Transverse colon (tissue), 4 donors: ENCODE results near the gene PINK1. TPM values are rescaled to one million over a fixed set of nuclear protein-coding genes. Genes with fewer than 3 reads are reported as not detected.
A peak's percentile ranks its signal among the peaks of the same experiment; 100 is the strongest.

Experiments
- DNase-seq: peaks from one replicate; pipeline ENCODE4 v3.0.0-alpha.2; 2019
- H3K27ac ChIP-seq, 4 donors: fragments of 200-600 bp; sonication (generic); 2 replicates each; pipeline ENCODE4 v1.5.1; 2016 to 2018; ENCODE audit warnings: inconsistent platforms in 4 of 4
- H3K27me3 ChIP-seq: fragments of 200-600 bp; sonication (generic); 2 replicates; pipeline ENCODE4 v1.5.1; 2017; ENCODE audit warnings: inconsistent platforms
- H3K36me3 ChIP-seq, 4 donors: fragments of 200-600 bp; sonication (generic); 2 replicates each; pipeline ENCODE4 v1.5.1; 2017 to 2019; ENCODE audit warnings: inconsistent platforms in 4 of 4
- H3K4me1 ChIP-seq, 4 donors: fragments of 200-600 bp; sonication (generic); 2 replicates each; pipeline ENCODE4 v1.5.1; 2017 to 2020; ENCODE audit warnings: inconsistent platforms in 4 of 4
- H3K4me3 ChIP-seq, 4 donors: fragments of 200-600 bp; sonication (generic); 1 replicate in 1 of 4; 2 replicates in 3 of 4; pipeline versions ENCODE4 v1.5.1 to v1.6.1; 2017 to 2019; ENCODE audit warnings: inconsistent platforms in 4 of 4
- H3K9me3 ChIP-seq, 2 donors: fragments of 200-600 bp; sonication (generic); 2 replicates each; pipeline ENCODE4 v1.5.1; 2017 to 2019; ENCODE audit warnings: inconsistent platforms in 2 of 2
- CTCF ChIP-seq, 5 experiments: fragments of 200-600 bp in 3 of 5; fragments of 450-650 bp in 2 of 5; sonication (generic) in 3 of 5; IDR thresholded peaks; 1 replicate in 2 of 5; 2 replicates in 3 of 5; pipeline ENCODE4 v1.5.1; 2016 to 2017; ENCODE audit warnings: antibody characterized with exemption in 5 of 5, inconsistent platforms in 3 of 5, mild to moderate bottlenecking in 2 of 5, moderate library complexity in 1 of 5
- EP300 ChIP-seq: sonication (generic); formaldehyde crosslinking; IDR thresholded peaks from one replicate; pipeline ENCODE4 v1.6.1; 2017; ENCODE audit warnings: antibody characterized with exemption, low read depth
- POLR2A ChIP-seq: fragments of 450-650 bp; IDR thresholded peaks from one replicate; pipeline ENCODE4 v1.6.1; 2016; ENCODE audit warnings: antibody characterized with exemption, mild to moderate bottlenecking, moderate library complexity
- POLR2AphosphoS5 ChIP-seq, 3 donors: sonication (generic); formaldehyde crosslinking; IDR thresholded peaks; one replicate each; pipeline ENCODE4 v1.6.1; 2016; ENCODE audit warnings: antibody characterized with exemption in 3 of 3
- WGBS, 2 donors: methylation state at CpG; one replicate each; pipeline ENCODE4 v1.1.5; 2018; ENCODE audit warnings: low coverage in 1 of 2; 5-methylcytosine and 5-hydroxymethylcytosine counted together
- in situ Hi-C, 4 donors: fragments of 200-750 bp; cut with MboI; loops; one replicate each; pipeline versions ENCODE4 v1.15.0 to v1.15.1; 2017; ENCODE audit warnings: low sequenced_read_pairs in 3 of 4, low pct_ligation_motif_present in 1 of 4, low pct_unique_long_range_greater_than_20kb in 1 of 4
- intact Hi-C: fragments of 100-400 bp; cut with DNase I; formaldehyde crosslinking; loops from one replicate; pipeline ENCODE4 v1.15.1; 2023; ENCODE audit warnings: low total_unique reads
- total RNA-seq, 4 donors: library from RNA; depleted of rRNA; stranded (reverse); fragments of >200 nt; gene quantifications; one replicate each; pipeline ENCODE4 v1.1.0, GENCODE V29; 2016

PINK1 gene
- total RNA-seq, 4 donors from 2014 or later: 122 to 235 (median 192) TPM

GRCh38 chr1:20601129-20601825 lies 32.0 kb upstream of the PINK1 start:
- WGBS, 2 donors: 72 to 79% methylated on average over 2 to 5 of the region's 5 CpGs
- Histone ChIP-seq H3K27ac (no peak overlapping the region), H3K4me1 (peaks cover 0 to 11% (median 0%) of the 10 kb centered on the region in 4 donors), H3K4me3 (no peak overlapping the region), H3K9me3 (no peaks in the 10 kb centered on the region), H3K36me3 (no peaks in the 10 kb centered on the region), H3K27me3 (no peaks in the 10 kb centered on the region)
- no peak for DNase-seq
- TF ChIP-seq POLR2AphosphoS5 (IDR thresholded peaks at IDR 0.05) (no peak), EP300 (no peak), CTCF (IDR thresholded peaks at IDR 0.05) (no peak), POLR2A (no peak)
- intact Hi-C loops (no loop called here), in situ Hi-C loops (no loop called here)

- in situ Hi-C loops: no loop called here
- Histone ChIP-seq H3K4me1 (peaks cover 0 to 11% (median 0%) of the 10 kb centered on the region in 4 donors), H3K9me3 (no peaks in the 10 kb centered on the region), H3K27ac (peak overlapping the region in 1 of 4 donors; percentile 3), H3K36me3 (no peaks in the 10 kb centered on the region), H3K4me3 (no peak overlapping the region), H3K27me3 (no peaks in the 10 kb centered on the region)
- intact Hi-C loops: no loop called here
- DNase-seq: no peak
- TF ChIP-seq EP300: no peak
- no peak for TF ChIP-seq POLR2A
- no peak for TF ChIP-seq CTCF (IDR thresholded peaks at IDR 0.05)
- no peak for TF ChIP-seq POLR2AphosphoS5 (IDR thresholded peaks at IDR 0.05)
- WGBS, 2 donors: 85 to 92% methylated on average over 2 to 4 of the region's 4 CpGs
Measured at GRCh38 chr1:20602851-20603450, 30.3 kb upstream of the PINK1 start.

- WGBS, 2 donors: 84 to 86% methylated on average over 6 to 9 of the region's 9 CpGs
- no peaks in the 10 kb centered on the region for H3K9me3 ChIP-seq
- no peak for DNase-seq
Measured at GRCh38 chr1:20603504-20604464, 29.5 kb upstream of the PINK1 start.

More at GRCh38 chr1:20603504-20604464, 29.5 kb upstream of the PINK1 start:
- in situ Hi-C loops: no loop called here
- Histone ChIP-seq H3K36me3 (no peaks in the 10 kb centered on the region), H3K4me1 (peaks cover 0 to 11% (median 0%) of the 10 kb centered on the region in 4 donors), H3K4me3 (no peak overlapping the region), H3K27ac (peak overlapping the region in 2 of 4 donors; percentile 42 to 62), H3K27me3 (no peaks in the 10 kb centered on the region)
- TF ChIP-seq POLR2AphosphoS5 (IDR thresholded peaks at IDR 0.05) (no peak), CTCF (IDR thresholded peaks at IDR 0.05) (no peak), POLR2A (no peak), EP300 (no peak)
- intact Hi-C loops: no loop called here
